ENCODE data around the gene SMNDC1. TPM values are rescaled to one million over a fixed set of nuclear protein-coding genes. Genes with fewer than 3 reads are reported as not detected.
A peak's percentile ranks its signal among the peaks of the same experiment; 100 is the strongest.

SMNDC1 gene
- total RNA-seq, 1 donor from 2014 or later: 31.5 TPM

GRCh38 chr10:110349831-110350230 lies 45.1 kb upstream of the SMNDC1 start:
- ATAC-seq (no peak), DNase-seq (no peak)
- Histone ChIP-seq H3K36me3 (no peaks in the 10 kb centered on the region), H3K9me3 (no peaks in the 10 kb centered on the region), H3K4me1 (peaks cover 17% of the 10 kb centered on the region), H3K4me3 (no peak overlapping the region), H3K27me3 (ENCODE audit: low read depth) (no peaks in the 10 kb centered on the region), H3K27ac (no peak overlapping the region)
- intact Hi-C loops (cut with DNase I): no loop called here
- TF ChIP-seq CTCF (IDR thresholded peaks at IDR 0.05): no peak

GRCh38 chr10:110349386-110349785 lies 44.7 kb upstream of the SMNDC1 start:
- intact Hi-C loops (cut with DNase I): no loop called here
- H3K4me3 ChIP-seq: no peak overlapping the region
- H3K9me3 ChIP-seq: no peaks in the 10 kb centered on the region
- no peak for DNase-seq
- H3K27ac ChIP-seq: no peak overlapping the region
- TF ChIP-seq CTCF (IDR thresholded peaks at IDR 0.05): no peak
- no peaks in the 10 kb centered on the region for H3K27me3 ChIP-seq (ENCODE audit: low read depth)
- no peaks in the 10 kb centered on the region for H3K36me3 ChIP-seq
- ATAC-seq: no peak
- peaks cover 14% of the 10 kb centered on the region for H3K4me1 ChIP-seq

- no peak overlapping the region for H3K4me3 ChIP-seq
- peaks cover 3% of the 10 kb centered on the region for H3K4me1 ChIP-seq
- ATAC-seq (peak in 1 of 2 donors; percentile 24), DNase-seq (no peak)
- H3K9me3 ChIP-seq: no peaks in the 10 kb centered on the region
- H3K27ac ChIP-seq: no peak overlapping the region
- H3K27me3 ChIP-seq (ENCODE audit: low read depth): no peaks in the 10 kb centered on the region
- H3K36me3 ChIP-seq: no peaks in the 10 kb centered on the region
- intact Hi-C loops (cut with DNase I): no loop called here
- TF ChIP-seq CTCF (IDR thresholded peaks at IDR 0.05): no peak
Observed at GRCh38 chr10:110348336-110348735, 43.6 kb upstream of the SMNDC1 start.

- DNase-seq (no peak), ATAC-seq (no peak)
- Histone ChIP-seq H3K27ac (no peak overlapping the region), H3K4me1 (no peaks in the 10 kb centered on the region), H3K36me3 (no peaks in the 10 kb centered on the region), H3K9me3 (no peaks in the 10 kb centered on the region), H3K4me3 (no peak overlapping the region), H3K27me3 (ENCODE audit: low read depth) (no peaks in the 10 kb centered on the region)
- intact Hi-C loops (cut with DNase I): no loop called here
- TF ChIP-seq CTCF (IDR thresholded peaks at IDR 0.05): no peak
Observed at GRCh38 chr10:110346914-110347313, 42.2 kb upstream of the SMNDC1 start.

- Histone ChIP-seq H3K9me3 (no peaks in the 10 kb centered on the region), H3K4me1 (no peaks in the 10 kb centered on the region), H3K36me3 (no peaks in the 10 kb centered on the region), H3K27me3 (ENCODE audit: low read depth) (no peaks in the 10 kb centered on the region), H3K4me3 (no peak overlapping the region), H3K27ac (no peak overlapping the region)
- no peak for TF ChIP-seq CTCF (IDR thresholded peaks at IDR 0.05)
- intact Hi-C loops (cut with DNase I): no loop called here
- DNase-seq (no peak), ATAC-seq (no peak)
Observed at GRCh38 chr10:110345286-110345685, 40.6 kb upstream of the SMNDC1 start.

GRCh38 chr10:110344622-110345021 lies 39.9 kb upstream of the SMNDC1 start:
- ATAC-seq (no peak), DNase-seq (no peak)
- Histone ChIP-seq H3K9me3 (no peaks in the 10 kb centered on the region), H3K27me3 (ENCODE audit: low read depth) (no peaks in the 10 kb centered on the region), H3K4me1 (no peaks in the 10 kb centered on the region), H3K36me3 (no peaks in the 10 kb centered on the region), H3K4me3 (no peak overlapping the region), H3K27ac (no peak overlapping the region)
- intact Hi-C loops (cut with DNase I): no loop called here
- TF ChIP-seq CTCF (IDR thresholded peaks at IDR 0.05): no peak

All from lower lobe of right lung (tissue), 2 donors.